SK-N-SH (cell line): ENCODE measurements around the gene PROSER2. TPM values are rescaled to one million over a fixed set of nuclear protein-coding genes. Genes with fewer than 3 reads are reported as not detected.

Experiments used
- CTCF ChIA-PET: fragments of 300-600, 350-600 bp; formaldehyde crosslinking; extraction: SDS; loops from one replicate; lab custom pipeline; 2021; lab: Yijun Ruan, JAX
- POLR2A ChIA-PET: fragments of 350-600 bp; sonication (Branson Sonifier 250); formaldehyde crosslinking; extraction: SDS; loops from one replicate; lab custom pipeline; 2020; ENCODE audit warnings: antibody characterized with exemption, inconsistent platforms; lab: Yijun Ruan, JAX
- DNase-seq: peaks from one replicate; pipeline ENCODE4 v3.0.0; 2012
- H2AFZ ChIP-seq: fragments of 200-600 bp; sonication (generic); 2 replicates; pipeline ENCODE4 v1.8.1; 2016; ENCODE audit warnings: antibody characterized with exemption, mild to moderate bottlenecking, low read depth
- H3F3A ChIP-seq: fragments of 200-600 bp; sonication (generic); replicated peaks from 2 replicates; pipeline ENCODE3; 2016; ENCODE audit warnings: antibody characterized with exemption, mild to moderate bottlenecking; ENCODE audit not compliant: insufficient read depth
- H3K27ac ChIP-seq, 2 experiments: fragments of 200-500 bp in 1 of 2; fragments of 200-600 bp in 1 of 2; sonication (Bioruptor generic) in 1 of 2; sonication (generic), shearing (Covaris generic) in 1 of 2; 2 replicates each; pipeline versions ENCODE4 v1.5.1 to v1.6.1; 2014 to 2016; ENCODE audit warnings: low read depth in 2 of 2, inconsistent platforms in 1 of 2, low read length in 1 of 2, mild to moderate bottlenecking in 1 of 2, mixed read lengths in 1 of 2
- H3K27me3 ChIP-seq: fragments of 200-600 bp; sonication (generic), shearing (Covaris generic); 2 replicates; pipeline ENCODE4 v1.6.1; 2016; ENCODE audit warnings: mixed run types; ENCODE audit not compliant: insufficient read depth
- H3K36me3 ChIP-seq, 2 experiments: fragments of 200-500 bp in 1 of 2; fragments of 200-600 bp in 1 of 2; sonication (Bioruptor generic) in 1 of 2; sonication (generic) in 1 of 2; replicated peaks in 1 of 2; 2 replicates each; pipeline versions ENCODE3 to v1.5.1; 2014 to 2016; ENCODE audit warnings: low read length in 1 of 2, mild to moderate bottlenecking in 1 of 2; ENCODE audit not compliant: insufficient read depth in 2 of 2, control insufficient read depth in 1 of 2
- H3K4me1 ChIP-seq, 2 experiments: fragments of 200-500 bp in 1 of 2; fragments of 200-600 bp in 1 of 2; sonication (Bioruptor generic) in 1 of 2; sonication (generic), shearing (Covaris generic) in 1 of 2; 2 replicates each; pipeline versions ENCODE4 v1.5.1 to v1.6.1; 2014 to 2016; ENCODE audit warnings: low read depth in 1 of 2, low read length in 1 of 2, mixed run types in 1 of 2; ENCODE audit not compliant: insufficient read depth in 2 of 2, control insufficient read depth in 1 of 2
- H3K4me2 ChIP-seq: fragments of 200-600 bp; sonication (generic), shearing (Covaris generic); 2 replicates; pipeline ENCODE4 v1.6.1; 2017; ENCODE audit warnings: mixed run types
- H3K4me3 ChIP-seq, 2 experiments: fragments of 200-500 bp in 1 of 2; fragments of 200-600 bp in 1 of 2; sonication (Bioruptor generic) in 1 of 2; sonication (generic), shearing (Covaris generic) in 1 of 2; 2 replicates each; pipeline versions ENCODE4 v1.5.1 to v1.8.1; 2014 to 2016; ENCODE audit warnings: low read depth in 2 of 2, inconsistent platforms in 1 of 2, low read length in 1 of 2, mild to moderate bottlenecking in 1 of 2, mixed read lengths in 1 of 2, moderate library complexity in 1 of 2
- H3K79me2 ChIP-seq: fragments of 200-600 bp; sonication (generic); 2 replicates; pipeline ENCODE4 v1.8.1; 2017; ENCODE audit warnings: mild to moderate bottlenecking; ENCODE audit not compliant: insufficient read depth
- H3K9ac ChIP-seq: fragments of 200-600 bp; sonication (generic); 2 replicates; pipeline ENCODE4 v1.6.1; 2017; ENCODE audit warnings: mixed run types
- H3K9me2 ChIP-seq: fragments of 200-600 bp; sonication (generic); 2 replicates; pipeline ENCODE4 v1.6.1; 2017; ENCODE audit warnings: mixed run types
- H3K9me3 ChIP-seq: fragments of 200-600 bp; sonication (generic); 2 replicates; pipeline ENCODE4 v1.6.1; 2017; ENCODE audit warnings: mixed run types, mild to moderate bottlenecking, moderate library complexity
- H4K20me1 ChIP-seq: fragments of 200-600 bp; sonication (generic); 2 replicates; pipeline ENCODE4 v1.6.1; 2017; ENCODE audit warnings: mild to moderate bottlenecking, mixed run types; ENCODE audit not compliant: insufficient read depth
- CHD2 ChIP-seq: fragments of 150-350 bp; IDR thresholded peaks from 2 replicates; pipeline ENCODE4 v1.6.1; 2018; ENCODE audit warnings: low read length; ENCODE audit not compliant: partially characterized antibody
- EZH2phosphoT487 ChIP-seq: fragments of 200-600 bp; sonication (generic); IDR thresholded peaks from 2 replicates; pipeline ENCODE4 v1.6.1; 2017; ENCODE audit warnings: low read depth, mixed run types, mild to moderate bottlenecking, antibody characterized with exemption, moderate library complexity, borderline replicate concordance
- FOSL2 ChIP-seq: IDR thresholded peaks from 2 replicates; pipeline ENCODE4 v1.4.0; 2012; ENCODE audit warnings: low read depth, mild to moderate bottlenecking, moderate library complexity, borderline replicate concordance
- GATA2 ChIP-seq: sonication (generic); formaldehyde crosslinking; IDR thresholded peaks from 2 replicates; pipeline ENCODE4 v1.5.0; 2020; ENCODE audit warnings: mild to moderate bottlenecking, missing genetic modification reagents
- JUND ChIP-seq: IDR thresholded peaks from 2 replicates; pipeline ENCODE4 v1.4.0; 2012
- MEF2A ChIP-seq: IDR thresholded peaks from 2 replicates; pipeline ENCODE4 v1.4.0; 2012; ENCODE audit warnings: low read depth, borderline replicate concordance
- MXI1 ChIP-seq: IDR thresholded peaks from 2 replicates; pipeline ENCODE4 v1.6.1; 2012; ENCODE audit warnings: mild to moderate bottlenecking, low read depth, low read length, improper control_type of control experiment
- NFIC ChIP-seq: IDR thresholded peaks from 2 replicates; pipeline ENCODE4 v1.4.0; 2012; ENCODE audit warnings: borderline replicate concordance
- POLR2AphosphoS5 ChIP-seq: IDR thresholded peaks from 2 replicates; pipeline ENCODE4 v1.6.1; 2012; ENCODE audit warnings: low read depth, low read length
- RAD21 ChIP-seq: IDR thresholded peaks from 2 replicates; pipeline ENCODE4 v1.6.1; 2012; ENCODE audit warnings: mild to moderate bottlenecking, low read length
- RCOR1 ChIP-seq: fragments of 150-350 bp; IDR thresholded peaks from 2 replicates; pipeline ENCODE4 v1.6.1; 2017; ENCODE audit warnings: antibody characterized with exemption, low read length
- RFX5 ChIP-seq: IDR thresholded peaks from 2 replicates; pipeline ENCODE4 v1.6.1; 2012; ENCODE audit warnings: mild to moderate bottlenecking, improper control_type of control experiment, low read length
- RXRA ChIP-seq: IDR thresholded peaks from 2 replicates; pipeline ENCODE4 v1.4.0; 2012; ENCODE audit warnings: low read depth, mild to moderate bottlenecking, borderline replicate concordance
- SIN3A ChIP-seq: IDR thresholded peaks from 2 replicates; pipeline ENCODE4 v1.6.1; 2012; ENCODE audit warnings: low read depth, mild to moderate bottlenecking, low read length, moderate library complexity, borderline replicate concordance
- SMC3 ChIP-seq: IDR thresholded peaks from 2 replicates; pipeline ENCODE4 v1.6.1; 2012; ENCODE audit warnings: low read depth, low read length, improper control_type of control experiment
- TAF1 ChIP-seq: IDR thresholded peaks from 2 replicates; pipeline ENCODE4 v1.6.1; 2012; ENCODE audit warnings: low read depth, mild to moderate bottlenecking, low read length, moderate library complexity, borderline replicate concordance
- TEAD4 ChIP-seq: IDR thresholded peaks from 2 replicates; pipeline ENCODE4 v1.4.0; 2012; ENCODE audit warnings: mild to moderate bottlenecking, borderline replicate concordance; ENCODE audit not compliant: insufficient read depth
- YY1 ChIP-seq: IDR thresholded peaks from 2 replicates; pipeline ENCODE4 v1.4.0; 2012; ENCODE audit warnings: low read depth, mild to moderate bottlenecking
- WGBS: methylation state at CpG from one replicate; pipeline ENCODE4 v1.1.6; 2017; ENCODE audit warnings: low lambda C conversion rate; 5-methylcytosine and 5-hydroxymethylcytosine counted together
- polyA plus RNA-seq, 3 experiments: library from polyadenylated mRNA; depleted of rRNA; stranded (reverse); fragments of >200 nt; gene quantifications; 2 replicates each; pipeline ENCODE4 v1.2.3, GENCODE V29; 2012
- TF ChIP-seq, protein P1 (sequence below): IDR thresholded peaks from 2 replicates; pipeline ENCODE4 v1.4.0; 2012; ENCODE audit warnings: low read depth
- TF ChIP-seq, protein P2 (sequence below): fragments of 150-350 bp; IDR thresholded peaks from 2 replicates; pipeline ENCODE4 v1.6.1; 2016; ENCODE audit warnings: mild to moderate bottlenecking, low read depth, low read length
- TF ChIP-seq, protein P3 (sequence below): fragments of 200-600 bp; sonication (generic); IDR thresholded peaks from 2 replicates; pipeline ENCODE4 v1.6.1; 2017; ENCODE audit warnings: antibody characterized with exemption, mild to moderate bottlenecking, moderate library complexity
- TF ChIP-seq, protein P4 (sequence below): fragments of 150-350 bp; IDR thresholded peaks from 2 replicates; pipeline ENCODE4 v1.6.1; 2017; ENCODE audit warnings: antibody characterized with exemption, low read length, low read depth, borderline replicate concordance
- TF ChIP-seq, protein P5 (sequence below): IDR thresholded peaks from 2 replicates; pipeline ENCODE4 v1.4.0; 2012; ENCODE audit warnings: low read depth, borderline replicate concordance
- TF ChIP-seq, protein P6 (sequence below): IDR thresholded peaks from 2 replicates; pipeline ENCODE4; 2012

Gene PROSER2
- polyA plus RNA-seq, 1 of the 3 experiments (the other 2 are of a cell fraction), result 0.95 TPM

GRCh38 chr10:11908536-11908935, 85.4 kb downstream of the PROSER2 start:
- Histone ChIP-seq H3K9me3 (no peaks in the 10 kb centered on the region), H3K4me1 (no peaks in the 10 kb centered on the region), H3K4me2 (no peak overlapping the region), H2AFZ (no peak overlapping the region), H3F3A (no peaks in the 10 kb centered on the region), H3K79me2 (no peaks in the 10 kb centered on the region), H3K36me3 (no peaks in the 10 kb centered on the region), H4K20me1 (no peaks in the 10 kb centered on the region), H3K27me3 (no peaks in the 10 kb centered on the region), H3K4me3 (no peak overlapping the region), H3K9me2 (no peaks in the 10 kb centered on the region), H3K9ac (no peak overlapping the region), H3K27ac (no peak overlapping the region)
- CTCF ChIA-PET, result interaction anchor here (1.0 kb wide), 1 partner anchor 306 kb away, joined by 3 read pairs; no protein-coding TSS in a partner anchor
- POLR2A ChIA-PET, result no interaction called here
- 56% methylated on average over 7 of the region's 10 CpGs for WGBS
- no peak for TF ChIP-seq RAD21
- no peak for TF ChIP-seq RXRA
- TF ChIP-seq, protein P1, sequence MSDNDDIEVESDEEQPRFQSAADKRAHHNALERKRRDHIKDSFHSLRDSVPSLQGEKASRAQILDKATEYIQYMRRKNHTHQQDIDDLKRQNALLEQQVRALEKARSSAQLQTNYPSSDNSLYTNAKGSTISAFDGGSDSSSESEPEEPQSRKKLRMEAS, result no peak
- TF ChIP-seq NFIC, result no peak
- no peak for TF ChIP-seq TAF1
- no peak for TF ChIP-seq POLR2AphosphoS5
- TF ChIP-seq JUND, result no peak
- no peak for TF ChIP-seq SMC3
- TF ChIP-seq, protein P2, sequence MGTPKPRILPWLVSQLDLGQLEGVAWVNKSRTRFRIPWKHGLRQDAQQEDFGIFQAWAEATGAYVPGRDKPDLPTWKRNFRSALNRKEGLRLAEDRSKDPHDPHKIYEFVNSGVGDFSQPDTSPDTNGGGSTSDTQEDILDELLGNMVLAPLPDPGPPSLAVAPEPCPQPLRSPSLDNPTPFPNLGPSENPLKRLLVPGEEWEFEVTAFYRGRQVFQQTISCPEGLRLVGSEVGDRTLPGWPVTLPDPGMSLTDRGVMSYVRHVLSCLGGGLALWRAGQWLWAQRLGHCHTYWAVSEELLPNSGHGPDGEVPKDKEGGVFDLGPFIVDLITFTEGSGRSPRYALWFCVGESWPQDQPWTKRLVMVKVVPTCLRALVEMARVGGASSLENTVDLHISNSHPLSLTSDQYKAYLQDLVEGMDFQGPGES, result no peak
- TF ChIP-seq FOSL2, result no peak
- no peak for TF ChIP-seq YY1
- no peak for TF ChIP-seq GATA2 (CRISPR knock-in tag)
- TF ChIP-seq RCOR1, result no peak
- TF ChIP-seq TEAD4, result no peak
- no peak for TF ChIP-seq MXI1
- no peak for TF ChIP-seq MEF2A
- TF ChIP-seq EZH2phosphoT487, result no peak
- TF ChIP-seq, protein P3, sequence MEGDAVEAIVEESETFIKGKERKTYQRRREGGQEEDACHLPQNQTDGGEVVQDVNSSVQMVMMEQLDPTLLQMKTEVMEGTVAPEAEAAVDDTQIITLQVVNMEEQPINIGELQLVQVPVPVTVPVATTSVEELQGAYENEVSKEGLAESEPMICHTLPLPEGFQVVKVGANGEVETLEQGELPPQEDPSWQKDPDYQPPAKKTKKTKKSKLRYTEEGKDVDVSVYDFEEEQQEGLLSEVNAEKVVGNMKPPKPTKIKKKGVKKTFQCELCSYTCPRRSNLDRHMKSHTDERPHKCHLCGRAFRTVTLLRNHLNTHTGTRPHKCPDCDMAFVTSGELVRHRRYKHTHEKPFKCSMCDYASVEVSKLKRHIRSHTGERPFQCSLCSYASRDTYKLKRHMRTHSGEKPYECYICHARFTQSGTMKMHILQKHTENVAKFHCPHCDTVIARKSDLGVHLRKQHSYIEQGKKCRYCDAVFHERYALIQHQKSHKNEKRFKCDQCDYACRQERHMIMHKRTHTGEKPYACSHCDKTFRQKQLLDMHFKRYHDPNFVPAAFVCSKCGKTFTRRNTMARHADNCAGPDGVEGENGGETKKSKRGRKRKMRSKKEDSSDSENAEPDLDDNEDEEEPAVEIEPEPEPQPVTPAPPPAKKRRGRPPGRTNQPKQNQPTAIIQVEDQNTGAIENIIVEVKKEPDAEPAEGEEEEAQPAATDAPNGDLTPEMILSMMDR, result no peak
- DNase-seq, result no peak

DNA sequence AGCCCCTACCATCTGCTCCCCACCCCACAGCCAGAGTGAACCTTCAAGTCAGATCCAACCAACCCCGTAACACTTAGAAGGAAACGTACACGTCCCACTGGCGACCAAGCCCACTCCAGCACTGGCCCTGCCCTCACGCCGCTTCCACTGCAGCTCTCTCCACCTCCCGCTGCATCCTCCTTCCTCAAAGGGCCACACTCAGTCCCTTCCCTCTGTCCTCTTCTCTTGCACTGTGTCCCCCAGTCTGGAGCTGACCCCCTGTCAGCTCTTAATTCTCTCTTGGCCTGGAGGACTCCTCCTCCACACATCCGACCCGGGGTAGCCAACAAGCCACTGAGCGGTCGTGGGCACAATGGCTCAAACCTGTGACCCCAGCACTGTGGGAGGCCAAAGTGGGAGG, 85.8 kb downstream of the PROSER2 start:
- ChIA-PET POLR2A (no interaction called here), CTCF (interaction anchor here (1.0 to 1.2 kb wide), 2 partner anchors 90 to 305 kb away, joined by 3 to 4 read pairs; no protein-coding TSS in a partner anchor)
- Histone ChIP-seq H2AFZ (no peak overlapping the region), H3K9me3 (no peaks in the 10 kb centered on the region), H3K4me1 (no peaks in the 10 kb centered on the region), H4K20me1 (no peaks in the 10 kb centered on the region), H3K27me3 (no peaks in the 10 kb centered on the region), H3K4me2 (no peak overlapping the region), H3K79me2 (no peaks in the 10 kb centered on the region), H3F3A (no peaks in the 10 kb centered on the region), H3K36me3 (no peaks in the 10 kb centered on the region), H3K4me3 (no peak overlapping the region), H3K27ac (no peak overlapping the region), H3K9ac (no peak overlapping the region), H3K9me2 (no peaks in the 10 kb centered on the region)
- 94% methylated on average over 11 of the region's 11 CpGs for WGBS
- no peak for DNase-seq
- TF ChIP-seq MXI1, result no peak
- TF ChIP-seq, protein P4, sequence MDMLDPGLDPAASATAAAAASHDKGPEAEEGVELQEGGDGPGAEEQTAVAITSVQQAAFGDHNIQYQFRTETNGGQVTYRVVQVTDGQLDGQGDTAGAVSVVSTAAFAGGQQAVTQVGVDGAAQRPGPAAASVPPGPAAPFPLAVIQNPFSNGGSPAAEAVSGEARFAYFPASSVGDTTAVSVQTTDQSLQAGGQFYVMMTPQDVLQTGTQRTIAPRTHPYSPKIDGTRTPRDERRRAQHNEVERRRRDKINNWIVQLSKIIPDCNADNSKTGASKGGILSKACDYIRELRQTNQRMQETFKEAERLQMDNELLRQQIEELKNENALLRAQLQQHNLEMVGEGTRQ, result no peak
- TF ChIP-seq CHD2, result no peak
- no peak for TF ChIP-seq RFX5
- TF ChIP-seq SIN3A, result no peak
- TF ChIP-seq JUND, result no peak
- TF ChIP-seq, protein P5, sequence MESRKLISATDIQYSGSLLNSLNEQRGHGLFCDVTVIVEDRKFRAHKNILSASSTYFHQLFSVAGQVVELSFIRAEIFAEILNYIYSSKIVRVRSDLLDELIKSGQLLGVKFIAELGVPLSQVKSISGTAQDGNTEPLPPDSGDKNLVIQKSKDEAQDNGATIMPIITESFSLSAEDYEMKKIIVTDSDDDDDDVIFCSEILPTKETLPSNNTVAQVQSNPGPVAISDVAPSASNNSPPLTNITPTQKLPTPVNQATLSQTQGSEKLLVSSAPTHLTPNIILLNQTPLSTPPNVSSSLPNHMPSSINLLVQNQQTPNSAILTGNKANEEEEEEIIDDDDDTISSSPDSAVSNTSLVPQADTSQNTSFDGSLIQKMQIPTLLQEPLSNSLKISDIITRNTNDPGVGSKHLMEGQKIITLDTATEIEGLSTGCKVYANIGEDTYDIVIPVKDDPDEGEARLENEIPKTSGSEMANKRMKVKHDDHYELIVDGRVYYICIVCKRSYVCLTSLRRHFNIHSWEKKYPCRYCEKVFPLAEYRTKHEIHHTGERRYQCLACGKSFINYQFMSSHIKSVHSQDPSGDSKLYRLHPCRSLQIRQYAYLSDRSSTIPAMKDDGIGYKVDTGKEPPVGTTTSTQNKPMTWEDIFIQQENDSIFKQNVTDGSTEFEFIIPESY, result no peak
- no peak for TF ChIP-seq SMC3
- TF ChIP-seq, protein P6, sequence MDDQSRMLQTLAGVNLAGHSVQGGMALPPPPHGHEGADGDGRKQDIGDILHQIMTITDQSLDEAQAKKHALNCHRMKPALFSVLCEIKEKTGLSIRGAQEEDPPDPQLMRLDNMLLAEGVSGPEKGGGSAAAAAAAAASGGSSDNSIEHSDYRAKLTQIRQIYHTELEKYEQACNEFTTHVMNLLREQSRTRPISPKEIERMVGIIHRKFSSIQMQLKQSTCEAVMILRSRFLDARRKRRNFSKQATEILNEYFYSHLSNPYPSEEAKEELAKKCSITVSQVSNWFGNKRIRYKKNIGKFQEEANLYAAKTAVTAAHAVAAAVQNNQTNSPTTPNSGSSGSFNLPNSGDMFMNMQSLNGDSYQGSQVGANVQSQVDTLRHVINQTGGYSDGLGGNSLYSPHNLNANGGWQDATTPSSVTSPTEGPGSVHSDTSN, result no peak
